Endothelial cell of umbilical vein (primary cell): Measurements from ENCODE around the gene AFG1L. TPM values are rescaled to one million over a fixed set of nuclear protein-coding genes. Genes with fewer than 3 reads are reported as not detected.

Experiments used
- BruUV-seq: library from RNA; stranded (reverse); fragments of 400-500 nt; replicated peaks from 2 replicates; lab custom pipeline; 2021; lab: Mats Ljungman, UMichigan
- CTCF ChIA-PET: fragments of 300-600, 350-600 bp; sonication (Branson Sonifier 250); formaldehyde crosslinking; loops from one replicate; lab custom pipeline; 2021; ENCODE audit warnings: antibody characterized with exemption, inconsistent platforms; lab: Charles Lee
- POLR2A ChIA-PET: fragments of 300-600, 350-600 bp; sonication (Branson Sonifier 250); formaldehyde crosslinking; loops from one replicate; lab custom pipeline; 2021; ENCODE audit warnings: antibody characterized with exemption, inconsistent platforms; lab: Charles Lee
- DNase-seq: peaks from one replicate; pipeline ENCODE4 v3.0.0-alpha.2; 2011; ENCODE audit warnings: low read depth, low spot score
- FAIRE-seq: peaks from 2 replicates; lab custom pipeline; 2011; peaks lifted over from hg19 to GRCh38; lab: Jason Lieb, UNC
- H2AFZ ChIP-seq: 2 replicates; pipeline ENCODE4 v1.6.0; 2012; ENCODE audit warnings: low read depth, low read length, control low read depth, inconsistent platforms
- H3K27ac ChIP-seq: 2 replicates; pipeline ENCODE4 v1.5.1; 2011; ENCODE audit warnings: low read depth, mild to moderate bottlenecking, control low read depth, low read length, moderate library complexity; ENCODE audit not compliant: insufficient read depth
- H3K27me3 ChIP-seq, 2 experiments: 2 replicates each; pipeline versions ENCODE4 v1.6.0 to v1.6.1; 2011; ENCODE audit warnings: low read length in 2 of 2, mixed read lengths in 1 of 2; ENCODE audit not compliant: control insufficient read depth in 2 of 2, insufficient read depth in 2 of 2
- H3K36me3 ChIP-seq, 2 experiments: 2 replicates in 1 of 2; 3 replicates in 1 of 2; pipeline ENCODE4 v1.5.1; 2011; ENCODE audit warnings: low read length in 2 of 2, mild to moderate bottlenecking in 1 of 2, moderate library complexity in 1 of 2; ENCODE audit not compliant: control insufficient read depth in 2 of 2, insufficient read depth in 2 of 2; ENCODE audit errors: extremely low read depth in 1 of 2
- H3K4me1 ChIP-seq: 3 replicates; pipeline ENCODE4 v1.5.1; 2011; ENCODE audit warnings: mild to moderate bottlenecking, low read length; ENCODE audit not compliant: control insufficient read depth, insufficient read depth; ENCODE audit errors: extremely low read depth
- H3K4me2 ChIP-seq: 2 replicates; pipeline ENCODE4 v1.6.1; 2011; ENCODE audit warnings: low read length, control low read depth, mixed read lengths; ENCODE audit not compliant: insufficient read depth
- H3K4me3 ChIP-seq, 3 experiments: fragments of 200-600 bp in 1 of 3; sonication (generic), shearing (Covaris generic) in 1 of 3; replicated peaks in 1 of 3; 2 replicates each; pipeline ENCODE4 v1.5.1; 2011 to 2016; ENCODE audit warnings: control low read depth in 3 of 3, low read length in 3 of 3, mild to moderate bottlenecking in 2 of 3, inconsistent platforms in 1 of 3, low read depth in 1 of 3, moderate library complexity in 1 of 3; ENCODE audit not compliant: insufficient read depth in 1 of 3
- H3K79me2 ChIP-seq: 2 replicates; pipeline ENCODE4 v1.6.0; 2012; ENCODE audit warnings: low read length, inconsistent platforms; ENCODE audit not compliant: control insufficient read depth, insufficient read depth
- H3K9ac ChIP-seq: replicated peaks from 2 replicates; pipeline ENCODE3; 2011; ENCODE audit warnings: low read length, control low read depth; ENCODE audit not compliant: insufficient read depth; ENCODE audit errors: extremely low read depth
- H3K9me1 ChIP-seq: replicated peaks from 3 replicates; pipeline ENCODE4 v1.6.0; 2011; ENCODE audit warnings: mild to moderate bottlenecking, low read length; ENCODE audit not compliant: control insufficient read depth, insufficient read depth; ENCODE audit errors: extremely low read depth
- H3K9me3 ChIP-seq: replicated peaks from 2 replicates; pipeline ENCODE4 v1.5.1; 2012; ENCODE audit warnings: low read length, inconsistent platforms; ENCODE audit not compliant: control insufficient read depth, insufficient read depth
- H4K20me1 ChIP-seq: replicated peaks from 2 replicates; pipeline ENCODE3; 2011; ENCODE audit warnings: mild to moderate bottlenecking, low read length; ENCODE audit not compliant: control insufficient read depth, insufficient read depth; ENCODE audit errors: extremely low read depth
- EZH2 ChIP-seq: IDR thresholded peaks from 2 replicates; pipeline ENCODE4 v1.6.1; 2012; ENCODE audit warnings: borderline replicate concordance, low read depth, mild to moderate bottlenecking, moderate library complexity, low read length, inconsistent platforms; ENCODE audit not compliant: severe bottlenecking
- FOS ChIP-seq: IDR thresholded peaks from 2 replicates; pipeline ENCODE4 v1.6.1; 2011; ENCODE audit warnings: mild to moderate bottlenecking, low read length, moderate library complexity, borderline replicate concordance; ENCODE audit not compliant: insufficient read depth
- GATA2 ChIP-seq: IDR thresholded peaks from 2 replicates; pipeline ENCODE4 v1.7.0; 2011; ENCODE audit warnings: low read depth, mild to moderate bottlenecking, moderate library complexity, mixed read lengths, low read length; ENCODE audit not compliant: insufficient read length, insufficient read depth
- JUN ChIP-seq: IDR thresholded peaks from 2 replicates; pipeline ENCODE4 v1.6.1; 2011; ENCODE audit warnings: borderline replicate concordance, low read depth; ENCODE audit not compliant: insufficient read length, insufficient read depth
- MAX ChIP-seq: IDR thresholded peaks from 2 replicates; pipeline ENCODE4 v1.6.1; 2011; ENCODE audit not compliant: insufficient read depth, insufficient read length
- MYC ChIP-seq: IDR thresholded peaks from one replicate; pipeline ENCODE4 v1.6.1; 2011; ENCODE audit warnings: mild to moderate bottlenecking, low read depth, low read length
- POLR2A ChIP-seq: IDR thresholded peaks from 2 replicates; pipeline ENCODE4 v1.6.1; 2012; ENCODE audit warnings: low read depth, mild to moderate bottlenecking, control low read depth, low read length
- POLR2AphosphoS5 ChIP-seq: IDR thresholded peaks from 2 replicates; pipeline ENCODE4 v1.6.1; 2012; ENCODE audit warnings: low read depth, mild to moderate bottlenecking, control low read depth, low read length, moderate library complexity; ENCODE audit not compliant: insufficient read depth
- dilution Hi-C: fragments of 300-500 bp; cut with MboI; formaldehyde crosslinking; loops from one replicate; pipeline ENCODE4 v1.15.0; 2019; ENCODE audit warnings: low sequenced_read_pairs; ENCODE audit not compliant: extremely low pct_ligation_motif_present
- intact Hi-C: fragments of 100-400 bp; cut with micrococcal nuclease; formaldehyde crosslinking; loops from one replicate; pipeline ENCODE4 v1.10.0; 2022
- polyA plus RNA-seq, 4 experiments: library from polyadenylated mRNA; depleted of rRNA in 3 of 4; stranded (reverse) in 3 of 4; unstranded in 1 of 4; fragments of >200 nt; gene quantifications; 2 replicates each; pipeline versions ENCODE4 v1.2.1 to v1.2.3, GENCODE V29; 2011 to 2012; ENCODE audit warnings: missing spikeins in 1 of 4
- total RNA-seq: library from RNA; stranded (reverse); gene quantifications from 2 replicates; pipeline ENCODE4 v1.2.3, GENCODE V29; 2021
- TF ChIP-seq, protein P1 (sequence below), 2 donors: IDR thresholded peaks; 1 replicate in 1 of 2; 2 replicates in 1 of 2; pipeline ENCODE4 v1.5.1; 2011; ENCODE audit warnings: low read length in 2 of 2, mild to moderate bottlenecking in 2 of 2, moderate library complexity in 2 of 2, control low read depth in 1 of 2, inconsistent platforms in 1 of 2, low read depth in 1 of 2; ENCODE audit not compliant: insufficient read depth in 1 of 2; ENCODE audit errors: extremely low read depth in 1 of 2

Gene AFG1L
- total and polyA plus RNA-seq, 2 donors (not counting 3 experiments of a cell fraction or from before 2014, with no cell fraction given), result 1.0 to 6.2 TPM

GRCh38 chr6:108453601-108454185, 158.8 kb downstream of the AFG1L start:
- BruUV-seq, result no TSS peak
- Histone ChIP-seq H3K27me3 (no peaks in the 10 kb centered on the region), H3K4me2 (peak overlapping the region; percentile 70), H3K36me3 (no peaks in the 10 kb centered on the region), H4K20me1 (no peaks in the 10 kb centered on the region), H2AFZ (peak overlapping the region; percentile 75), H3K79me2 (no peaks in the 10 kb centered on the region), H3K4me1 (peaks cover 32% of the 10 kb centered on the region), H3K9ac (peak overlapping the region; percentile 70), H3K9me1 (no peaks in the 10 kb centered on the region), H3K4me3 (peak overlapping the region in 1 of 3 experiments; percentile 4), H3K27ac (peak overlapping the region; percentile 94), H3K9me3 (no peaks in the 10 kb centered on the region)
- TF ChIP-seq, protein P1, sequence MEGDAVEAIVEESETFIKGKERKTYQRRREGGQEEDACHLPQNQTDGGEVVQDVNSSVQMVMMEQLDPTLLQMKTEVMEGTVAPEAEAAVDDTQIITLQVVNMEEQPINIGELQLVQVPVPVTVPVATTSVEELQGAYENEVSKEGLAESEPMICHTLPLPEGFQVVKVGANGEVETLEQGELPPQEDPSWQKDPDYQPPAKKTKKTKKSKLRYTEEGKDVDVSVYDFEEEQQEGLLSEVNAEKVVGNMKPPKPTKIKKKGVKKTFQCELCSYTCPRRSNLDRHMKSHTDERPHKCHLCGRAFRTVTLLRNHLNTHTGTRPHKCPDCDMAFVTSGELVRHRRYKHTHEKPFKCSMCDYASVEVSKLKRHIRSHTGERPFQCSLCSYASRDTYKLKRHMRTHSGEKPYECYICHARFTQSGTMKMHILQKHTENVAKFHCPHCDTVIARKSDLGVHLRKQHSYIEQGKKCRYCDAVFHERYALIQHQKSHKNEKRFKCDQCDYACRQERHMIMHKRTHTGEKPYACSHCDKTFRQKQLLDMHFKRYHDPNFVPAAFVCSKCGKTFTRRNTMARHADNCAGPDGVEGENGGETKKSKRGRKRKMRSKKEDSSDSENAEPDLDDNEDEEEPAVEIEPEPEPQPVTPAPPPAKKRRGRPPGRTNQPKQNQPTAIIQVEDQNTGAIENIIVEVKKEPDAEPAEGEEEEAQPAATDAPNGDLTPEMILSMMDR (IDR thresholded peaks at IDR 0.05; ENCODE audit: extremely low read depth in 1 of 2, insufficient read depth in 1 of 2, low read depth in 1 of 2, low read length in 2 of 2), result no peak
- TF ChIP-seq FOS (peak; percentile 61), POLR2AphosphoS5 (peak; percentile 21)
- POLR2A ChIA-PET, result interaction anchor here (1.6 kb wide), 1 partner anchor 193 kb away, joined by 4 read pairs; the partner anchor contains the start of gene SNX3
- dilution Hi-C loops (no loop called here), intact Hi-C loops (loop anchor here (1.0 to 2.0 kb wide), 4 partner anchors 15 to 192 kb away; partner anchors contain the start of genes AFG1L and SNX3)
- DNase-seq, result peak; percentile 91
- peak; percentile 89 for FAIRE-seq
- CTCF ChIA-PET, result interaction anchor here (0.6 to 3.6 kb wide), 8 partner anchors 9 to 39 kb away, joined by 3 to 29 read pairs (median 3); no protein-coding TSS in a partner anchor

DNA sequence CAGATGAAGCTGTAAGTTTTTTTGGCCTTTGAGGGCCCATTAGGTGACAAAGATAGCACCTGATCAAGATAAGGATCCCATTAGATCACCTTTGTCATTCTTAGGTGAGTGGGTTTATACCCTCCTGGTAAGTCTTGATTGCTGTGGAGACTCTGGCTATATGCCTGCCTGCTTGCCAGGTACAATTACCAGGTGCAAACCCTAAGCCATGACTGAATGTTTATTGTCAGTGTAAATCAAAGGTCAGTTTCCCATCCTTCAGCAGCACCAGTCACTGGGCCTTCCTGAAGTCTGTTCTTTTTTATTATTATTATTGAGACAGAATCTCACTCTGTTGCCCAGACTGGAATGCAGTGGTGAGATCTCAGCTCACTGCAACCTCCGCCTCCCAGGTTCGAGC, 159.5 kb downstream of the AFG1L start:
- no peak for FAIRE-seq
- ChIA-PET POLR2A (interaction anchor here (1.6 kb wide), 1 partner anchor 194 kb away, joined by 4 read pairs; the partner anchor contains the start of gene SNX3), CTCF (interaction anchor here (1.6 to 3.6 kb wide), 3 partner anchors 8 to 37 kb away, joined by 5 to 29 read pairs (median 6); no protein-coding TSS in a partner anchor)
- no peaks in the 10 kb centered on the region for H3K9me3 ChIP-seq
- peak; percentile 3 for DNase-seq
- H3K27ac ChIP-seq, result peak overlapping the region; percentile 94
- intact Hi-C loops, result no loop called here
- H3K36me3 ChIP-seq, result no peaks in the 10 kb centered on the region
- no peak overlapping the region for H2AFZ ChIP-seq
- TF ChIP-seq MYC, result no peak
- no peak for TF ChIP-seq GATA2
- no peak for TF ChIP-seq POLR2A
- TF ChIP-seq JUN, result no peak
- no peak for TF ChIP-seq POLR2AphosphoS5
- TF ChIP-seq, protein P1 (IDR thresholded peaks at IDR 0.05; ENCODE audit: extremely low read depth in 1 of 2, insufficient read depth in 1 of 2, low read depth in 1 of 2, low read length in 2 of 2), result no peak
- no peak for TF ChIP-seq EZH2
- no peak for TF ChIP-seq FOS
- TF ChIP-seq MAX, result no peak
- H3K4me2 ChIP-seq, result no peak overlapping the region
- BruUV-seq, result no TSS peak
- H4K20me1 ChIP-seq, result no peaks in the 10 kb centered on the region
- dilution Hi-C loops, result no loop called here
- H3K4me1 ChIP-seq, result peaks cover 29% of the 10 kb centered on the region
- no peak overlapping the region for H3K4me3 ChIP-seq
- H3K79me2 ChIP-seq, result no peaks in the 10 kb centered on the region
- H3K9ac ChIP-seq, result no peak overlapping the region
- H3K9me1 ChIP-seq, result no peaks in the 10 kb centered on the region
- H3K27me3 ChIP-seq, result no peaks in the 10 kb centered on the region
